Subcutaneous adipose tissue (tissue), 4 donors: ENCODE results near the gene ERMP1. TPM values are rescaled to one million over a fixed set of nuclear protein-coding genes. Genes with fewer than 3 reads are reported as not detected.

Experiments
- CTCF ChIP-seq: fragments of 450-650 bp; IDR thresholded peaks from one replicate; pipeline ENCODE4 v1.5.1; 2016; ENCODE audit warnings: low read depth, mild to moderate bottlenecking, control low read depth, antibody characterized with exemption, moderate library complexity
- total RNA-seq, 4 donors: library from RNA; depleted of rRNA; stranded (reverse); fragments of >200 nt; gene quantifications; one replicate each; pipeline ENCODE4 v1.1.0, GENCODE V29; 2016

Gene ERMP1
- total RNA-seq, 4 donors from 2014 or later, result 12.6 to 21.2 (median 13.6) TPM

GRCh38 chr9:5786370-5787127 is 46.4 kb downstream of the ERMP1 start:
- TF ChIP-seq CTCF, result no peak

- no peak for TF ChIP-seq CTCF
Measured at GRCh38 chr9:5784526-5785315, 48.2 kb downstream of the ERMP1 start.

GRCh38 chr9:5783982-5784381 is 48.9 kb downstream of the ERMP1 start:
- TF ChIP-seq CTCF, result no peak

- TF ChIP-seq CTCF, result no peak
Measured at GRCh38 chr9:5778805-5779204, 54.1 kb downstream of the ERMP1 start.

- no peak for TF ChIP-seq CTCF
Measured at GRCh38 chr9:5773324-5773999, 59.5 kb downstream of the ERMP1 start.

GRCh38 chr9:5767968-5768932 is 64.7 kb downstream of the ERMP1 start:
- no peak for TF ChIP-seq CTCF
